ENCODE measurements around the gene SLC25A38. TPM values are rescaled to one million over a fixed set of nuclear protein-coding genes. Genes with fewer than 3 reads are reported as not detected.
A peak's percentile ranks its signal among the peaks of the same experiment; 100 is the strongest.

SLC25A38 gene
- total RNA-seq, 1 donor from 2014 or later = 21.2 TPM

DNA sequence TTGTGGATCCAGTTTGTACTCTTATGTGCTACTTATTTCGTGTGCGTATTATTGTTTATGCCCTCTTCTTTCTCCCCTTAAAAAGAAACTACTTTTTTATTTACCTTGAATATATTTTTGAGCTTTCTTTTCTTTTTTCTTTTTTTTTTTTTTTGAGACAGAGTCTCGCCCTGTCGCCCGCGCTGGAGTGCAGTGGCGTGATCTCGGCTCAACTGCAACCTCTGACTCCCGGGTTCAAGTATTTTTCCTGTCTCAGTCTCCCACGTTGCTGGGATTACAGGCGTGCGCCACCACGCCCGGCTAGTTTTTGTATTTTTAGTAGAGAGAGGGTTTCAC is 1.5 kb downstream of the SLC25A38 start:
- DNase-seq (ENCODE audit: low spot score) = no peak
- no peaks in the 10 kb centered on the region for H3K9me3 Mint-ChIP-seq (ENCODE audit: unreplicated experiment)
- H3K27ac Mint-ChIP-seq (ENCODE audit: unreplicated experiment) = no peak overlapping the region
- peak overlapping the region; percentile 84 for H3K4me3 Mint-ChIP-seq (ENCODE audit: unreplicated experiment)
- TF ChIP-seq CTCF (IDR thresholded peaks at IDR 0.05; ENCODE audit: unreplicated experiment) = no peak
- H3K27me3 Mint-ChIP-seq (ENCODE audit: unreplicated experiment) = peaks cover 4% of the 10 kb centered on the region
- H3K4me1 Mint-ChIP-seq (ENCODE audit: unreplicated experiment) = peaks cover 24% of the 10 kb centered on the region
- peaks cover 8% of the 10 kb centered on the region for H3K36me3 Mint-ChIP-seq (ENCODE audit: low read depth, unreplicated experiment)

- H3K36me3 Mint-ChIP-seq (ENCODE audit: low read depth, unreplicated experiment) = peaks cover 13% of the 10 kb centered on the region
- H3K27me3 Mint-ChIP-seq (ENCODE audit: unreplicated experiment) = peaks cover 4% of the 10 kb centered on the region
- no peak for TF ChIP-seq CTCF (IDR thresholded peaks at IDR 0.05; ENCODE audit: unreplicated experiment)
- no peak for DNase-seq (ENCODE audit: low spot score)
- H3K9me3 Mint-ChIP-seq (ENCODE audit: unreplicated experiment) = no peaks in the 10 kb centered on the region
- H3K4me3 Mint-ChIP-seq (ENCODE audit: unreplicated experiment) = no peak overlapping the region
- no peak overlapping the region for H3K27ac Mint-ChIP-seq (ENCODE audit: unreplicated experiment)
- H3K4me1 Mint-ChIP-seq (ENCODE audit: unreplicated experiment) = peaks cover 28% of the 10 kb centered on the region
Observed at GRCh38 chr3:39385456-39386090, 2.4 kb downstream of the SLC25A38 start.

GRCh38 chr3:39386318-39386717 is 3.1 kb downstream of the SLC25A38 start:
- no peak for TF ChIP-seq CTCF (IDR thresholded peaks at IDR 0.05; ENCODE audit: unreplicated experiment)
- H3K27ac Mint-ChIP-seq (ENCODE audit: unreplicated experiment) = no peak overlapping the region
- H3K9me3 Mint-ChIP-seq (ENCODE audit: unreplicated experiment) = no peaks in the 10 kb centered on the region
- peaks cover 33% of the 10 kb centered on the region for H3K4me1 Mint-ChIP-seq (ENCODE audit: unreplicated experiment)
- H3K4me3 Mint-ChIP-seq (ENCODE audit: unreplicated experiment) = no peak overlapping the region
- DNase-seq (ENCODE audit: low spot score) = no peak
- peaks cover 20% of the 10 kb centered on the region for H3K36me3 Mint-ChIP-seq (ENCODE audit: low read depth, unreplicated experiment)
- peaks cover 2% of the 10 kb centered on the region for H3K27me3 Mint-ChIP-seq (ENCODE audit: unreplicated experiment)

DNA sequence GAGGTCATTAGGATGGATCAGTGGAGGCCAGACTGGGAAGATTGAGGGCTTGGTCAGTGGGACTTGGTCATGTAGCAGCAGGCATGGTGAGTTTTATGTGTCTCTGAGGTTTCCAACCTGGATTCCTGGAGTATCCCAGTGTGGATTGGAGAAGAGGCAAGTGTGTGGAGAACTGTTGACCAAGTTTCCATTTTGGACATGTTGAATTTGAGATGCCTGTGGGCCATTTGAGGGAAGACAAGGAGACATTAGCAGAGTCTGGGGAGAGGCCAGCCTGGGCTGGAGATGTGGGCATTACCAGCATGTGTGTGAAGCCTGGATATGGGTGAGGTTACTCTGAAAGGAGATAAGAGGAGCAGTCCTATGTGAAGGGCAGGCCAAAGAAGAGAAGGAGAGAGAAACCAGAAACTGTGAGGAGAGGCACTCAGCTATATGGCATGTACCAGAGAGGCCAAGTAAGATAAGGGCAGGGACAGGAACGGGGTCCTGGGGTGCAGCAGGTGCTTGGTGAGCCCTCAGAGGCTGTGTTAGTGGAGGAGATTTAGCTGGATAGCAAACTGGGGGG is 4.3 kb downstream of the SLC25A38 start:
- TF ChIP-seq CTCF (IDR thresholded peaks at IDR 0.05; ENCODE audit: unreplicated experiment) = no peak
- Mint-ChIP-seq H3K36me3 (ENCODE audit: low read depth, unreplicated experiment) (peaks cover 26% of the 10 kb centered on the region), H3K27me3 (ENCODE audit: unreplicated experiment) (peaks cover 2% of the 10 kb centered on the region), H3K27ac (ENCODE audit: unreplicated experiment) (no peak overlapping the region), H3K4me1 (ENCODE audit: unreplicated experiment) (peaks cover 31% of the 10 kb centered on the region), H3K9me3 (ENCODE audit: unreplicated experiment) (no peaks in the 10 kb centered on the region), H3K4me3 (ENCODE audit: unreplicated experiment) (no peak overlapping the region)
- no peak for DNase-seq (ENCODE audit: low spot score)

- Mint-ChIP-seq H3K27me3 (ENCODE audit: unreplicated experiment) (peaks cover 2% of the 10 kb centered on the region), H3K36me3 (ENCODE audit: low read depth, unreplicated experiment) (peaks cover 28% of the 10 kb centered on the region), H3K4me1 (ENCODE audit: unreplicated experiment) (peaks cover 31% of the 10 kb centered on the region), H3K9me3 (ENCODE audit: unreplicated experiment) (no peaks in the 10 kb centered on the region), H3K4me3 (ENCODE audit: unreplicated experiment) (no peak overlapping the region), H3K27ac (ENCODE audit: unreplicated experiment) (no peak overlapping the region)
- no peak for DNase-seq (ENCODE audit: low spot score)
- no peak for TF ChIP-seq CTCF (IDR thresholded peaks at IDR 0.05; ENCODE audit: unreplicated experiment)
Observed at GRCh38 chr3:39388153-39388552, 5.0 kb downstream of the SLC25A38 start.
